HepG2 (cell line): ENCODE results near the gene PDE9A. TPM values are rescaled to one million over a fixed set of nuclear protein-coding genes. Genes with fewer than 3 reads are reported as not detected.

Experiments
- ASH2L ChIP-seq: fragments of 300-600, 200-600 bp; sonication (generic); IDR thresholded peaks from 2 replicates; pipeline ENCODE4 v1.7.0; 2017; ENCODE audit warnings: low read depth, mild to moderate bottlenecking, moderate library complexity, mixed read lengths, low read length; ENCODE audit not compliant: insufficient read length
- BCL6 ChIP-seq: IDR thresholded peaks from 2 replicates; pipeline ENCODE4 v1.6.1; 2016; ENCODE audit warnings: missing genetic modification reagents, missing compliant biosample characterization
- CCAR2 ChIP-seq: fragments of 200-400 bp; formaldehyde crosslinking; optimal IDR thresholded peaks from 2 replicates; pipeline ENCODE3; 2018; ENCODE audit warnings: low read depth, mild to moderate bottlenecking, low read length, moderate library complexity
- GABPB1 ChIP-seq: IDR thresholded peaks from 2 replicates; pipeline ENCODE4 v1.6.1; 2016; ENCODE audit warnings: mild to moderate bottlenecking, missing genetic modification reagents, moderate library complexity, missing compliant biosample characterization
- HCFC1 ChIP-seq: fragments of 150-350 bp; IDR thresholded peaks from 2 replicates; pipeline ENCODE4 v1.6.1; 2014; ENCODE audit warnings: low read depth, low read length
- KAT7 ChIP-seq: IDR thresholded peaks from 2 replicates; pipeline ENCODE4 v1.6.1; 2018; ENCODE audit warnings: borderline replicate concordance, missing compliant biosample characterization
- MYNN ChIP-seq: sonication (generic); formaldehyde crosslinking; IDR thresholded peaks from 2 replicates; pipeline ENCODE4 v1.4.0; 2020; ENCODE audit warnings: mild to moderate bottlenecking, low read depth, missing genetic modification reagents
- NFKB2 ChIP-seq: sonication (generic); formaldehyde crosslinking; IDR thresholded peaks from 2 replicates; pipeline ENCODE4 v1.4.0; 2020; ENCODE audit warnings: missing genetic modification reagents, borderline replicate concordance
- PAF1 ChIP-seq: IDR thresholded peaks from 2 replicates; pipeline ENCODE4 v1.6.1; 2016; ENCODE audit warnings: missing genetic modification reagents, missing compliant biosample characterization
- PLRG1 ChIP-seq: fragments of 450-650 bp; conservative IDR thresholded peaks from 2 replicates; pipeline ENCODE4 v1.6.1; 2016
- RELA ChIP-seq: sonication (generic); formaldehyde crosslinking; IDR thresholded peaks from 2 replicates; pipeline ENCODE4 v1.4.0; 2020; ENCODE audit warnings: missing genetic modification reagents
- THAP11 ChIP-seq: IDR thresholded peaks from 2 replicates; pipeline ENCODE4 v1.6.1; 2016; ENCODE audit warnings: missing biosample characterization, missing genetic modification reagents
- YY1 ChIP-seq: IDR thresholded peaks from 2 replicates; pipeline ENCODE4 v1.6.1; 2011; ENCODE audit warnings: low read length, low read depth, moderate library complexity, mild to moderate bottlenecking; ENCODE audit not compliant: insufficient read depth, insufficient replicate concordance
- ZBTB7B ChIP-seq: sonication (generic); formaldehyde crosslinking; IDR thresholded peaks from 2 replicates; pipeline ENCODE4 v1.4.0; 2020; ENCODE audit warnings: missing genetic modification reagents
- ZNF232 ChIP-seq: sonication (generic); formaldehyde crosslinking; IDR thresholded peaks from 2 replicates; pipeline ENCODE4 v1.4.0; 2020; ENCODE audit warnings: missing genetic modification reagents, borderline replicate concordance
- ZNF333 ChIP-seq: sonication (generic); formaldehyde crosslinking; IDR thresholded peaks from 2 replicates; pipeline ENCODE4 v1.4.0; 2020; ENCODE audit warnings: mild to moderate bottlenecking, missing genetic modification reagents, borderline replicate concordance
- ZNF431 ChIP-seq: sonication (generic); formaldehyde crosslinking; IDR thresholded peaks from 2 replicates; pipeline ENCODE4 v1.9.0; 2022; ENCODE audit warnings: missing genetic modification reagents, low read depth, mild to moderate bottlenecking, borderline replicate concordance
- ZNF615 ChIP-seq: sonication (generic); formaldehyde crosslinking; IDR thresholded peaks from 2 replicates; pipeline ENCODE4 v1.5.0; 2020; ENCODE audit warnings: mild to moderate bottlenecking, missing genetic modification reagents, borderline replicate concordance
- ZNF768 ChIP-seq: sonication (generic); formaldehyde crosslinking; IDR thresholded peaks from 2 replicates; pipeline ENCODE4 v1.4.0; 2020; ENCODE audit warnings: missing genetic modification reagents
- polyA plus RNA-seq, 8 experiments: library from polyadenylated mRNA; depleted of rRNA in 3 of 8; stranded (reverse) in 7 of 8; unstranded in 1 of 8; fragments of >200 nt; fragmentation: Illumina TruSeq in 4 of 8; extraction: Trizol in 4 of 8; gene quantifications; 2 replicates each; pipeline versions ENCODE4 v1.2.1 to v1.2.3, GENCODE V29; 2011 to 2016; ENCODE audit warnings: low read depth in 4 of 8, missing spikeins in 1 of 8, mixed read lengths in 1 of 8; ENCODE audit not compliant: insufficient read depth in 1 of 8
- total RNA-seq, 5 experiments: library from RNA; depleted of rRNA; stranded (reverse); fragments of >200 nt; fragmentation: Illumina TruSeq; extraction: Trizol; gene quantifications; 2 replicates each; pipeline ENCODE4 v1.2.3, GENCODE V29; 2016; ENCODE audit warnings: low read depth in 1 of 5
- TF ChIP-seq, protein P1 (sequence below): sonication (generic); formaldehyde crosslinking; IDR thresholded peaks from 2 replicates; pipeline ENCODE4 v1.5.0; 2020; ENCODE audit warnings: missing genetic modification reagents
- TF ChIP-seq, protein P2 (sequence below): sonication (generic); formaldehyde crosslinking; conservative IDR thresholded peaks from 2 replicates; pipeline ENCODE4 v1.8.1; 2023; ENCODE audit warnings: missing genetic modification reagents
- TF ChIP-seq, protein P3 (sequence below): sonication (generic); formaldehyde crosslinking; IDR thresholded peaks from 2 replicates; pipeline ENCODE4 v1.9.0; 2022; ENCODE audit warnings: missing genetic modification reagents, mild to moderate bottlenecking, borderline replicate concordance
- TF ChIP-seq, protein P4 (sequence below): sonication (generic); formaldehyde crosslinking; IDR thresholded peaks from 2 replicates; pipeline ENCODE4 v1.5.0; 2020; ENCODE audit warnings: mild to moderate bottlenecking, missing genetic modification reagents
- TF ChIP-seq, protein P5 (sequence below): IDR thresholded peaks from 2 replicates; pipeline ENCODE4 v1.6.1; 2016; ENCODE audit warnings: control low read depth

The PDE9A gene
- total and polyA plus RNA-seq, 2 of the 13 experiments (the other 11 are each of a cell fraction or from before 2014, with no cell fraction given): 4.6 to 19.7 TPM

DNA sequence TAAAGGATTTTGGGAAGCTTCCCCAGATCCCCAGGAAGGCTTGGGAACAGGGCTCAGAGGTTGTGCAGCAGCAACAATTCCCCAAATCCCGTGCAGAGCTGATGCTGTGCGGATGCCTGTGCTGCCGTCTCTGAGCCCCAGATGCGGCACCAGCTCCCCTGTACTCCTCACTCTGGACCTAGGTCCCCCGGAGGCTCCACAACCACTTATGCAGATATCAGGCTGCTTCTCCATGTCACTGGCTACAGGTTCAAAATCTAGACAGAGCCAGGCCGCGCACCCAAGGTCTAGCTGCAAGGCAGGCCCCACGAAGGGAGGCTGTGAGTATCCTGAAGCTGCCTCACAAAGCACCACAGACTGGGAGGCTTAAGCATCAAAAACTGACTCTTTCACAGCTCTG, 81.6 kb downstream of the PDE9A start (continued):
- TF ChIP-seq PAF1: no peak
- no peak for TF ChIP-seq KAT7 (CRISPR knock-in tag)
- no peak for TF ChIP-seq PLRG1
- no peak for TF ChIP-seq ZNF431 (CRISPR knock-in tag)
- TF ChIP-seq GABPB1 (CRISPR knock-in tag): no peak
- no peak for TF ChIP-seq BCL6 (CRISPR knock-in tag)
- 0 out of 2 replicates have a peak, but pooled peaks have one; percentile 40 for TF ChIP-seq ZNF232 (CRISPR knock-in tag)
- no peak for TF ChIP-seq YY1
- no peak for TF ChIP-seq ZBTB7B (CRISPR knock-in tag)
- no peak for TF ChIP-seq HCFC1
- TF ChIP-seq, protein P1, sequence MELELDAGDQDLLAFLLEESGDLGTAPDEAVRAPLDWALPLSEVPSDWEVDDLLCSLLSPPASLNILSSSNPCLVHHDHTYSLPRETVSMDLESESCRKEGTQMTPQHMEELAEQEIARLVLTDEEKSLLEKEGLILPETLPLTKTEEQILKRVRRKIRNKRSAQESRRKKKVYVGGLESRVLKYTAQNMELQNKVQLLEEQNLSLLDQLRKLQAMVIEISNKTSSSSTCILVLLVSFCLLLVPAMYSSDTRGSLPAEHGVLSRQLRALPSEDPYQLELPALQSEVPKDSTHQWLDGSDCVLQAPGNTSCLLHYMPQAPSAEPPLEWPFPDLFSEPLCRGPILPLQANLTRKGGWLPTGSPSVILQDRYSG (CRISPR knock-in tag): no peak
- TF ChIP-seq ZNF615 (CRISPR knock-in tag): no peak
- no peak for TF ChIP-seq MYNN (CRISPR knock-in tag)
- no peak for TF ChIP-seq RELA (CRISPR knock-in tag)
- TF ChIP-seq ASH2L: no peak
- peak; percentile 44; the same call in 1 of the 2 replicates for TF ChIP-seq ZNF768 (CRISPR knock-in tag)
- TF ChIP-seq, protein P2, sequence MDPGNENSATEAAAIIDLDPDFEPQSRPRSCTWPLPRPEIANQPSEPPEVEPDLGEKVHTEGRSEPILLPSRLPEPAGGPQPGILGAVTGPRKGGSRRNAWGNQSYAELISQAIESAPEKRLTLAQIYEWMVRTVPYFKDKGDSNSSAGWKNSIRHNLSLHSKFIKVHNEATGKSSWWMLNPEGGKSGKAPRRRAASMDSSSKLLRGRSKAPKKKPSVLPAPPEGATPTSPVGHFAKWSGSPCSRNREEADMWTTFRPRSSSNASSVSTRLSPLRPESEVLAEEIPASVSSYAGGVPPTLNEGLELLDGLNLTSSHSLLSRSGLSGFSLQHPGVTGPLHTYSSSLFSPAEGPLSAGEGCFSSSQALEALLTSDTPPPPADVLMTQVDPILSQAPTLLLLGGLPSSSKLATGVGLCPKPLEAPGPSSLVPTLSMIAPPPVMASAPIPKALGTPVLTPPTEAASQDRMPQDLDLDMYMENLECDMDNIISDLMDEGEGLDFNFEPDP (CRISPR knock-in tag): 0 out of 2 replicates have a peak, but pooled peaks have one; percentile 22
- TF ChIP-seq, protein P3, sequence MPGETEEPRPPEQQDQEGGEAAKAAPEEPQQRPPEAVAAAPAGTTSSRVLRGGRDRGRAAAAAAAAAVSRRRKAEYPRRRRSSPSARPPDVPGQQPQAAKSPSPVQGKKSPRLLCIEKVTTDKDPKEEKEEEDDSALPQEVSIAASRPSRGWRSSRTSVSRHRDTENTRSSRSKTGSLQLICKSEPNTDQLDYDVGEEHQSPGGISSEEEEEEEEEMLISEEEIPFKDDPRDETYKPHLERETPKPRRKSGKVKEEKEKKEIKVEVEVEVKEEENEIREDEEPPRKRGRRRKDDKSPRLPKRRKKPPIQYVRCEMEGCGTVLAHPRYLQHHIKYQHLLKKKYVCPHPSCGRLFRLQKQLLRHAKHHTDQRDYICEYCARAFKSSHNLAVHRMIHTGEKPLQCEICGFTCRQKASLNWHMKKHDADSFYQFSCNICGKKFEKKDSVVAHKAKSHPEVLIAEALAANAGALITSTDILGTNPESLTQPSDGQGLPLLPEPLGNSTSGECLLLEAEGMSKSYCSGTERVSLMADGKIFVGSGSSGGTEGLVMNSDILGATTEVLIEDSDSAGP (CRISPR knock-in tag): peak; percentile 31; the same call in 1 of the 2 replicates
- TF ChIP-seq, protein P4, sequence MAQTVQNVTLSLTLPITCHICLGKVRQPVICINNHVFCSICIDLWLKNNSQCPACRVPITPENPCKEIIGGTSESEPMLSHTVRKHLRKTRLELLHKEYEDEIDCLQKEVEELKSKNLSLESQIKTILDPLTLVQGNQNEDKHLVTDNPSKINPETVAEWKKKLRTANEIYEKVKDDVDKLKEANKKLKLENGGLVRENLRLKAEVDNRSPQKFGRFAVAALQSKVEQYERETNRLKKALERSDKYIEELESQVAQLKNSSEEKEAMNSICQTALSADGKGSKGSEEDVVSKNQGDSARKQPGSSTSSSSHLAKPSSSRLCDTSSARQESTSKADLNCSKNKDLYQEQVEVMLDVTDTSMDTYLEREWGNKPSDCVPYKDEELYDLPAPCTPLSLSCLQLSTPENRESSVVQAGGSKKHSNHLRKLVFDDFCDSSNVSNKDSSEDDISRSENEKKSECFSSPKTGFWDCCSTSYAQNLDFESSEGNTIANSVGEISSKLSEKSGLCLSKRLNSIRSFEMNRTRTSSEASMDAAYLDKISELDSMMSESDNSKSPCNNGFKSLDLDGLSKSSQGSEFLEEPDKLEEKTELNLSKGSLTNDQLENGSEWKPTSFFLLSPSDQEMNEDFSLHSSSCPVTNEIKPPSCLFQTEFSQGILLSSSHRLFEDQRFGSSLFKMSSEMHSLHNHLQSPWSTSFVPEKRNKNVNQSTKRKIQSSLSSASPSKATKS (CRISPR knock-in tag): no peak
- TF ChIP-seq NFKB2 (CRISPR knock-in tag): 0 out of 2 replicates have a peak, but pooled peaks have one; percentile 28
- TF ChIP-seq, protein P5, sequence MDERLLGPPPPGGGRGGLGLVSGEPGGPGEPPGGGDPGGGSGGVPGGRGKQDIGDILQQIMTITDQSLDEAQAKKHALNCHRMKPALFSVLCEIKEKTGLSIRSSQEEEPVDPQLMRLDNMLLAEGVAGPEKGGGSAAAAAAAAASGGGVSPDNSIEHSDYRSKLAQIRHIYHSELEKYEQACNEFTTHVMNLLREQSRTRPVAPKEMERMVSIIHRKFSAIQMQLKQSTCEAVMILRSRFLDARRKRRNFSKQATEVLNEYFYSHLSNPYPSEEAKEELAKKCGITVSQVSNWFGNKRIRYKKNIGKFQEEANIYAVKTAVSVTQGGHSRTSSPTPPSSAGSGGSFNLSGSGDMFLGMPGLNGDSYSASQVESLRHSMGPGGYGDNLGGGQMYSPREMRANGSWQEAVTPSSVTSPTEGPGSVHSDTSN: no peak
- no peak for TF ChIP-seq ZNF333 (CRISPR knock-in tag)
- no peak for TF ChIP-seq CCAR2
- TF ChIP-seq THAP11 (CRISPR knock-in tag): no peak
